Stromal cell of bone marrow (primary cell): ENCODE measurements around the gene KIZ.

Source experiments
- DNase-seq: peaks from one replicate; pipeline ENCODE4 v3.0.0-alpha.2; 2012; ENCODE audit warnings: low read depth

The KIZ gene

DNA sequence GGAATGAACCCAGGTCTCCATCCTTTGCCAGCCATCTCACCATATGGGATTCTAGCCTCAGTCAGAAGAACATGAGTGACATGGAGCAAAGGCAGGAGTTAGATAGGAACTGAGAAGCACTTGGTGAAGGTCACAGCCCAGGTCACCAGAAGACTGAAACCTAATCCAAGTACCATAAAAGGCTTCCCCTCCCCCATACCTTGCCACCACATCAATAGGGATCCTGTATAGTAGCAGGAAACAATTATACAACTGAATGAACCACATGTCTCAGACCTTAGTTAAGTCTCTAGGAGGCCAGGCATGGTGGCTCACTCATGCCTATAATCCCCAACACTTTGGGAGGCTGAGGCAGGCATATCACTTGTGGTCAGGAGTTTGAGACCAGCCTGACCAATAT, 49.6 kb downstream of the KIZ start:
- DNase-seq: no peak

- DNase-seq: no peak
Measured at GRCh38 chr20:21177767-21178166, 51.9 kb downstream of the KIZ start.

GRCh38 chr20:21179757-21180156, 53.9 kb downstream of the KIZ start:
- no peak for DNase-seq

DNA sequence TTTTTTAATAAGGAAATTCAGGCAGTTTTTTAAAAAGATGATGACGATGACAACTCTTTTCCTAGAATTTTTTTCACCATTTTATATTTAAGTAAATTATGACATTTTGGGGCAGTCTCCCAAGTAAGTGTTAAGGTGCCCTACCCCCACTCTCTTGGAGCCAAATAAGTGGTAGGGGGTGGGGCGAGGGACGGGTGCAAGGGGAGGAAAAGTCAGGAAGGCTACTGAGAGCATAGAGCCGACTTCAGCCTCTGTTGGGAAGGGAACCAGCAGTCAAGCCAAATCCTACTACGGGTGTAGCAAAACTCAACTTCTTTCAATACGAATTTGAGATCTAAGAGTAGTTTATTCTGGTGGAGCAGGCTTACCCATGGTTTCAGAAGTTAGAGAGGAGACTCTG, 54.4 kb downstream of the KIZ start:
- DNase-seq: no peak

- DNase-seq: no peak
Measured at GRCh38 chr20:21181028-21181427, 55.1 kb downstream of the KIZ start.

DNA sequence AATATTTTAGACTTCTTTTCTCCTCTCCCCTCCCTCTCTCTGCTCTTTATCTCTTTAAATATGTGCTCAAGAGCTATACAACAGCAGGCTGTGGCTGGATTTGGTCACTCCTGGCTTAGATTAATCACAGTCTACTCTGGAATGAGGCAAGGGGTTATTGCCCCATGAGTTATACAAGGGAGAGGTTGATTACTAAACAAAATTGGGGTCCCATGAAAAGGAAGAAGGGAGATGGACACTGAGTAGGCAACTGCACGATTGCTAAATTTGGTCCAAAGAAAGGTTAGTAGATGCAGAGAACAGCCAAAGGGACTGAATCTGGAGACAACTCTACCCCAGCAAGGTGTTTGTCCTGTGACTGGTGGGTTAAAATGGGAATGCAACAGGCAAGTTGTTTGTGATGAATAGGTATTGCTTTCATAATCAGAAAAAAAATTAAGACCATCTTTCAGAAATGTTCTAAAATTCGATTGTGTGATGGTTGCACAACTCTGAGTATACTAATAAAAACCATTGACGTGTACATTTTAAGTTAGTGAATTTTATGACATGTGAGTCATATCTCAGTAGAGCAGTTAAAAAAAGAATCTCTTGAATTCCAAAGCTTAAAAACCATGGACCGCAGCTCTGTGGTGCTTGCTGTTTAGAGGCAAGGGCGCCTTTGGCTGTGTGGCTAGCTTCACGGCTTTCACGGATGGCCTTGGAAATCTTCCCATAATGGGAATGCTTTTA, 57.1 kb downstream of the KIZ start:
- DNase-seq: peak; percentile 90

DNA sequence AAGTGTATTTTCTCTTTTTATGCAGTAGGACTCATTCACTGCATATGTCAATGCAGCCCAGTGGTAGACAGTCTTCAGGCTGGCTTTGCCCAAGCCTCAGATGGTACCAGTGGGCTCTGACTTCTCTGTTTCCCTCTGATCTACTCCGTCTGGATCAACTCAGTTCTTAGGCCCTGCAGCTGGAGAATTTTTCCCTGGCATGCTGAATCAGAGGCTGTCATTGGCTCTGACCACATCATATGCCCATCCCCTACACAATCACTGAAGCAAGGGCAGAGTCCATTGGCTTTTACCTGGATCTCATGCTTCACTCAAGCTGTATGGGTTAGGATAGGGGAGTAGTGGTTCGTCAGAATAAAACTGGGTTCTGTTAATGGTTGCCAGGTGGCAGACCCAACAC, 57.8 kb downstream of the KIZ start:
- DNase-seq: no peak

- DNase-seq: no peak
Measured at GRCh38 chr20:21184819-21185218, 58.9 kb downstream of the KIZ start.

GRCh38 chr20:21185849-21186248, 60.0 kb downstream of the KIZ start:
- DNase-seq: no peak

- DNase-seq: no peak
Measured at GRCh38 chr20:21189761-21190523, 64.1 kb downstream of the KIZ start.

- DNase-seq: no peak
Measured at GRCh38 chr20:21190869-21191268, 65.0 kb downstream of the KIZ start.

- DNase-seq: no peak
Measured at GRCh38 chr20:21191839-21192238, 66.0 kb downstream of the KIZ start.

DNA sequence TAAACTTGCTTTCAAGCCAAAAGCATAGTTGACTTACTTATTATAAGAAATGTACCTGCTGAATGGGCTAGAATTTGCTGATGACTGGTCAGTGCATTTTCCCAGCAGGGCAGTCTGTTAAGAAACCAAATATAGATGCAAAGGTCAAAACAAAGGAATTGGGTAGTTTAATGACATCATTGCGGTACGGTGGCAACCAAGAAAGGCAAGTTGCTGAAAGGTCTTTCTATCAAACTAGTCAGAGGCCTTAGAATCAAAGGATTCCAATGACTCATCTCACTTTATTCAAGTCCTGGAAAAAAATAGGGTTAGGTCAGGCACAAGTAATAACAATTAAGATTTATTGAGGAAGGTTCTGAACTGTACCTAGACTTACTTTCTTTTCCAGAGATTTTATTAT, 76.4 kb downstream of the KIZ start:
- peak; percentile 12 for DNase-seq

GRCh38 chr20:21203088-21203656, 77.3 kb downstream of the KIZ start:
- no peak for DNase-seq

- no peak for DNase-seq
Measured at GRCh38 chr20:21206584-21206983, 80.7 kb downstream of the KIZ start.

GRCh38 chr20:21208999-21209398, 83.1 kb downstream of the KIZ start:
- DNase-seq: no peak

DNA sequence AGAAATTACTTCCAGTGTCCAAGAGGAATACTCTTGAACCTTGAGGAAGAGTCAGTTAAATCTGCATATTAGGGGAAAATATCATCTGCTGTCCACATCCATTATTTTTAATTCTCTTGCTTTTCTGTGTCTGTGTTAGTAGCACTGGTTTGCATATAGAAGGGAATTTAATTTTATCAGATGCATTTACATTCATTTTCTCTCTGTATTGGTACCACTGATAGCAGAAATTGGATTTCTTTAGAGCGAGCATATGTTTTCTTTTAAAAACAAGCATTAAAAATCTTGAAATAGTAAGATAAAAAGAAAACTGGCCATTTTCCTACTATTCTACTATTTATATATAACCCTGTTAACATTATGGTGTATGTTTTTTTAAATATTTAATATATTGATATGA, 83.8 kb downstream of the KIZ start:
- no peak for DNase-seq

GRCh38 chr20:21213691-21214090, 87.8 kb downstream of the KIZ start:
- DNase-seq: no peak

GRCh38 chr20:21214431-21214830, 88.5 kb downstream of the KIZ start:
- no peak for DNase-seq

- no peak for DNase-seq
Measured at GRCh38 chr20:21219686-21220085, 93.8 kb downstream of the KIZ start.

- DNase-seq: no peak
Measured at GRCh38 chr20:21224217-21224616, 98.3 kb downstream of the KIZ start.

- DNase-seq: no peak
Measured at GRCh38 chr20:21225215-21225947, 99.5 kb downstream of the KIZ start.

- DNase-seq: no peak
Measured at GRCh38 chr20:21228511-21228910, 102.6 kb downstream of the KIZ start.
